ENCODE measurements around the gene PRPS2.
A peak's percentile ranks its signal among the peaks of the same experiment; 100 is the strongest.

The PRPS2 gene

GRCh38 chrX:12805333-12805732 lies 14.1 kb downstream of the PRPS2 start:
- no peak for TF ChIP-seq CTCF (IDR thresholded peaks at IDR 0.05; ENCODE audit: low read depth, low read length, missing control alignments)
- H3K4me3 ChIP-seq (ENCODE audit: low read depth, low read length) = no peak overlapping the region
- DNase-seq (ENCODE audit: low read depth) = no peak

GRCh38 chrX:12811658-12812057 lies 20.4 kb downstream of the PRPS2 start:
- no peak for TF ChIP-seq CTCF (IDR thresholded peaks at IDR 0.05; ENCODE audit: low read depth, low read length, missing control alignments)
- H3K4me3 ChIP-seq (ENCODE audit: low read depth, low read length) = no peak overlapping the region
- no peak for DNase-seq (ENCODE audit: low read depth)

GRCh38 chrX:12814420-12814819 lies 23.2 kb downstream of the PRPS2 start:
- peak; percentile 43 for TF ChIP-seq CTCF (IDR thresholded peaks at IDR 0.05; ENCODE audit: low read depth, low read length, missing control alignments)
- peak; percentile 45 for DNase-seq (ENCODE audit: low read depth)
- H3K4me3 ChIP-seq (ENCODE audit: low read depth, low read length) = no peak overlapping the region

GRCh38 chrX:12817528-12817927 lies 26.3 kb downstream of the PRPS2 start:
- no peak for DNase-seq (ENCODE audit: low read depth)
- no peak for TF ChIP-seq CTCF (IDR thresholded peaks at IDR 0.05; ENCODE audit: low read depth, low read length, missing control alignments)

GRCh38 chrX:12819222-12819621 lies 28.0 kb downstream of the PRPS2 start:
- no peak overlapping the region for H3K4me3 ChIP-seq (ENCODE audit: low read depth, low read length)
- DNase-seq (ENCODE audit: low read depth) = no peak
- no peak for TF ChIP-seq CTCF (IDR thresholded peaks at IDR 0.05; ENCODE audit: low read depth, low read length, missing control alignments)

More at GRCh38 chrX:12817528-12817927, 26.3 kb downstream of the PRPS2 start:
- H3K4me3 ChIP-seq (ENCODE audit: low read depth, low read length) = no peak overlapping the region

- DNase-seq (ENCODE audit: low read depth) = no peak
- H3K4me3 ChIP-seq (ENCODE audit: low read depth, low read length) = no peak overlapping the region
- TF ChIP-seq CTCF (IDR thresholded peaks at IDR 0.05; ENCODE audit: low read depth, low read length, missing control alignments) = no peak
Measured at GRCh38 chrX:12820737-12821136, 29.5 kb downstream of the PRPS2 start.

- no peak for TF ChIP-seq CTCF (IDR thresholded peaks at IDR 0.05; ENCODE audit: low read depth, low read length, missing control alignments)
Measured at GRCh38 chrX:12824944-12825343, 33.7 kb downstream of the PRPS2 start.

More at GRCh38 chrX:12824944-12825343, 33.7 kb downstream of the PRPS2 start:
- no peak overlapping the region for H3K4me3 ChIP-seq (ENCODE audit: low read depth, low read length)
- DNase-seq (ENCODE audit: low read depth) = no peak
